HG03521 (cell line): ENCODE measurements around the gene ZNF207.
"Not testable (repeated sequence)": the region's sequence is repeated elsewhere in the genome, so short reads cannot be mapped to it uniquely, and the experiment has no call there.

Source experiments
- ATAC-seq: cut with Tn5 transposase; IDR thresholded peaks from one replicate; pipeline ENCODE4 v1.9.1; 2021; ENCODE audit warnings: mild to moderate bottlenecking, moderate library complexity; ENCODE audit not compliant: unreplicated experiment

Gene ZNF207

DNA sequence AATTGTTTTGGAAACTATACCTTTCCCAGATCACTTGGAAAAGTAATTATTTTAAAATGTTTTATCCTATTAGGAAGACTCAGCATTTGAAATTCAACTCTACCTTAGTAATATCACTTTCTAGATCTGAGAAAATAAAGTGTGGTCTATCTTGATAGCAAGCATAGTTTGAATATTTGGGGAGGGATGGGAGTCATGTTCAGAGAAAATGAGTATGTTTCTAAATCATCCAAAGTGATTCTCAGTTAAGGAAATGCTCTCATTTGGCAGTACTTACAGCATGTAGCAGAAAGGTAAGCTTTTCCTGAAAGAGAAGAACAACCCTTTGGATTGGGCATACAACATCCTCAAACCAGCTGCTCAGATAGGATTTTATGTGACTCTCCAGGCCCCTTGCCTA is 14.9 kb upstream of the ZNF207 start:
- ATAC-seq = no peak

DNA sequence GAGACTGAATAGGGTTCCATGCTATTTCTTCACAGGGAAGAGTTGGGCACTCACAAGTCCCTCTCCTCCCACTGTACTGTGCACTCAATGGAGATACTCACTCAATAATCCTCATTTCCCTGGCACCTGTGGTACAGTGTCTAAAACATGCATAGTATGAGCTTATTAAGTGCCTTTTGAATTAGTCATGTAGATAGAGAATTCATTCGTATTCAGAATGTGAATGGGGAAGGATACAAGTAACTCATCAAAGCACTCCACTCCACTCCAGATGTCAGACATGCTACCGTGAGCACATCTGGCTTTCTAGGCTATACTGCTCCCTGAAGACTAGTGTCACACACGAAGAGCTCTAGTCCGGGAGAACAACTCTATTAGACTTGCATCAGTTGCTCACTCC is 14.3 kb upstream of the ZNF207 start:
- no peak for ATAC-seq

DNA sequence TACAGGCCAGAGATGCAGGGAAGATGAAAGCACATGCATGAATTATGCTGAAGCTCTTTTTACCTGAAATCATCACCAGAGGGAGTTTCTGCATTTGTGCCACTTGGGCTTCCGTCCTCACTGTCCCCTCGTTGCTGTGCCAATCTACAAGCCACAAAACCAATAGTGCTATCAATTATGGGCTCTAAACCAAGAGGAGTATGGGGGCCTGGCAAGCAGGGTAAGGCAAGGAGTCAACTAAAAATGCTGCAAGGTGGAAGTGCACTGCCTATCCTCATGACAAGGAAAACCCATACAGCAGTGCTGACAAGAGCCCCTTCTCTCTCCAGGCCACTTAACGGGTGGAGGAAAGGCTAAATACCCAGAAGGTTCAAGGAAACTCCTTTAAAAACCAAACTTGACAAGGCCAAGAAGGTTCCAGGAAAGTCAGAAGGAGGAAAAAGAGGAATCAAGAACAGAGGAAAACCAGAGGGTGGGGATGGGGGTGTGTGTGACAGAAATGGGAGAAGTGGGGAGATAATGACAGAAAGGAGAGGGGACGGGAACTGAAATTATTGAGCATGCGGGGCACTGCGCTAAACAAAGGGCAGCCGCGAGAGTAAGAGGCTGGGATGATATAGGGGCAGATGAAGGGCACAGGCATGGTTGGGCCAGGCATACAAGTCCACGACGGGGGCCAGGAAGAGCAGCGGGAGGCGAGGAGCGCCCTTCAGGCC is 8.7 kb upstream of the ZNF207 start:
- no peak for ATAC-seq

DNA sequence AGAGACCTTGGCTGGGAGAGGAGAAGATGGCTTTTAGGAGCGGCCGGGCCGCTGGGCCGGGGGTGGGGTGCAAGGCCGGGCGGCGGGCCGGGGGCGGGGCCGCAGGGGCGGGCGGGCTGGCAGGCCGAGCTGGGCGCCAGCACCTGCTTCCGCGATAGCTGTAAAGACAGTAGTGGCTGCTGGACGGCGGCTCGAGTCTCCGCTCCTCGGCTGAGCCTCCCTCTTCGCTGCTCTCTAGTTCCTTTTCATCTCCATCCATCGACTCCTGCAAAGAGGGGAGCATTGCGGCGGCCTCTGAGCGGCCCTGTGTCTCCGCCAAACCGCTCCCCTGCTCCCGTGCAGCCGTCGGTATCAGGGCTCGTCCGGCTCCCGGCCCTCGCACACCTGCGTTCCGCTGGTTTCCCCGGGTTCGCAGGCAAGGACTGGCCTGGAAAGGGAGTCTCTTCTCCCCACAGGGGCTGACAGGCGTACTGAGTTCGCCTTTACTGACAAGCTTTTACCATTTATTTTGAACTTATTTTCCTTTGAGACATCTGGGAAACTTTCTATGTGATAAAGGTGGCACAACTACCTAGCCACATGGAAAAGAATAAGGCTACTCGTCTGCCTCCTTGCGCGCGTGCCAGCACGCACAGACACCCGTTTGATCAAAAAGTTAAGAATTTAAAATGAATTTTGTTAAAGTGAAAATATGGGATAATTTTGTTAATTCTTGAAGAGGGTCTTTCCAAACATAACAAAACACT is 7.9 kb upstream of the ZNF207 start, which contains the start of gene C17orf75:
C17orf75 (minus strand) TSS at position 317 of the 746 bp plus-strand sequence; CDS start at position 283, 34 bp downstream.
- ATAC-seq = peak; percentile 83

DNA sequence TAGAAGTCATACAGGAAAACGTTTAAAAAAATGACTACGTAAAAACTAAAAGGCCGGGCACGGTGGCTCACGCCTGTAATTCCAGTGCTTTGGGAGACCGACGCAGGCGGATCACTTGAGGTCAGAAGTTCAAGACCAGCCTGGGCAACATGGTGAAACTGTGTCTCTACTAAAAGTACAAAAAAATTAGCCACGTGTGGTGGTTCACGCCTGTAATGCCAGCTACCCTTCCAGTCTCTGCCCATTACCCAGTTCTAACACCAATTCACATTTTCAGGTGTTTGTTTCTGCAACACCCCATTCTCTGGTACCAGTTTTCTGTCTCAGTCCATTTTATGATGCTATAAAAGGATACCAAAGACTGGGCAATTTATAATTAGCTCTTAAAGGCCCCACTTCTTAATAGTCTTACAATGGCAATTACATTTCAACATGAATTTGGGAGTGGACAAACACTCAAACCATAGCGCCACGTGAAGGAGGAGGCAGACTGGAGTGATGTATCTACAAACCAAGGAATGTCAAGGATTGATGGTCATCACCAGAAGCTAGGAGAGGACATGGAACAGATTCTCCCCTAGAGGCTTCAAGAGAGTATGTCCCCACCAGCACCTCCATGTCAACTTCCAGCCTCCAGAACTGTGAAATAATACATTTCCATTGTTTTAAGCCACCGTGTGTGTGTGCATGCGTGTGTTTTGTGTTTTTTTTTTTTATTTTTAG is 7.2 kb upstream of the ZNF207 start:
- no peak for ATAC-seq

DNA sequence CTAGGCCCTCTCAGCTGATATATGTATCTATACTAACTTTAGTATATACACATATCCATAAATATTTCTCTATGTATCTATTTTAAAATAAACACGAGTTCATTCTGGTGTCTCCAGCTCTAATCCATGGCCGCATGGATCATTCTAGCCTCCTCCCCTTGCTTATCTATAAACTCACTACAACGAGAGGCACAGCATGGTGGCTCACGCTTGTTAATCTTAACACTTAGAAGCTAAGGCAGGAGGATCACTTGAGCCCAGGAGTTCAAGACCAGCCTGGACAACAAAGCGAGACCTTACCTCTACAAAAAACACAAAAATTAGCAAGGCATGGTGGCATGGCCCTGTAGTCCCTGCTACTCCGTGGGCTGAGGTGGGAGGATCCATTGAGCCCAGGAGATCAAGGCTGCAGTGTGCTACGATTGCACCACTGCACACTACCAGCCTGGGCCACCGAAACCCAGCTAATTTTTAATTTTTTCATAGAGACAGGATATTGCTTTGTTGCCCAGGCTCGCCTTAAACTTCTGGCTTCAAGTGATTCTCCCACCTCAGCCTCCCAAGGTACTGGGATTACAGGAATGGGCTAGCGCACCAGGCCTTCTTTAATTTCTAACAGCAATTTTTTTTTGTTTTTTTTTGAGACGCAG is 3.9 kb upstream of the ZNF207 start:
- no peak for ATAC-seq

DNA sequence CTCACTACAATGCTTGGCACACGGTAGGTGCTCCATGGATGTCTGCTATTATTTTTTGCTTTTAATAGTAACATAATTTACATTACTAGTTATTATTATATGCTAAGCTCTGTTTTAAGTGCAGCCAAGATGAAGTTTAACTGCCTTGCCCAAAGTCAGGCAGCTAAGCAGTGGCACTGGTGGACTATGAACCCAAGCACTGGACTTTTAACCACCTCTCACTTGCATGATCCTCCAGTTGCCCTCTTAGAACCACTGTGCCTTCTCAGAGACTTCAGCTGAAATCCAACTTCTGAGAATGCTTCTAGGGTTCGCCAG is 1.5 kb upstream of the ZNF207 start:
- no peak for ATAC-seq

DNA sequence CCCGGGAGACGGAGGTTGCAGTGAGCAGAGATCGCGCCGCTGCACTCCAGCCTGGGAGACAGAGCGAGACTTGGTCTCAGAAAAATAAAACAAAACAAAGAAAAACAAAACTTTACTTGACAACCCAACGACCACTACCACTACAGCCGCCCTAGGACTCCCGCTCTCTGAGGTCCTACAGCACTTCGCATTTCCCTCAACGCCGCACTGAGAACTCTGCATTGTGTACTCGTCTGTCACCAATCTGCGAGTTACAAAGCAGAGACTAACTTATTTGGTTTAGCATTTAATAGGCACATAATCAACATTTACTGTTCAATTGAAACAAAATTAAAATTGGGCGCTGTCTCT is 479 bp upstream of the ZNF207 start:
- peak; percentile 6 for ATAC-seq

DNA sequence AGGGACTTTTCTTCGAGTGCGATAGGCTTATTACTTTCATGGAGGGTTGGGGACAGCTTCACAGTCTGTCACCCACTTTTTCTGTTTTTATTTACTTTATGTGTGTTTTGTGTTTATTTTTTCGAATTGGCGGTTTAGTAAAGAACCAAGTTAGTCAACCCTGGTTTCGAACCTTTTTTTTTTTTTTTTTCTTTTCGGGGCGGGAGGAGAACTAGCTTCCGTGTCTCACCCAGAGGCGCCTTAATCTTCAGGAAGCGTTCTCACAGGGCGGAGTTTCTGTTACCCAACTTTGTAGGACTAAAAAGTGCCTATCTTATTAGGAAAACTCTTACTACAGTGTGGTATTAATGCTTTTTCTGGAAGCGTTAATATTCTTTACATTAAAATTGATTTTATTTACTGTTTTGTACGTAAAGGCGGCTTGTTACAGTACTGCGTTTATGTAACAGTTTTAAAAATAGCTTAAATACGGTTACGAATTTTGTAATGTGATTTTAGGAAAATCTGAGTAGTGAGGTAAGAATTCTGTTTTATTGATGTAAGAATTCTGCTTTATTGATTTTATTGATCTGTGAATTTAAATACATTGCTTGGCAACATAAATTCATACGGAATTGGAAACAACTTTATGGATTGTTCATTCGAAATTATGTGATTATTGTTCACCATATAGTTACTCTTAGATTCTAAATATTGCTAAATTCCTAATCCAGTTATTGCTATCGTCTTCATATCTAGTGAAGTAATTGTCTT is 885 bp downstream of the ZNF207 start:
- peak; percentile 9 for ATAC-seq

DNA sequence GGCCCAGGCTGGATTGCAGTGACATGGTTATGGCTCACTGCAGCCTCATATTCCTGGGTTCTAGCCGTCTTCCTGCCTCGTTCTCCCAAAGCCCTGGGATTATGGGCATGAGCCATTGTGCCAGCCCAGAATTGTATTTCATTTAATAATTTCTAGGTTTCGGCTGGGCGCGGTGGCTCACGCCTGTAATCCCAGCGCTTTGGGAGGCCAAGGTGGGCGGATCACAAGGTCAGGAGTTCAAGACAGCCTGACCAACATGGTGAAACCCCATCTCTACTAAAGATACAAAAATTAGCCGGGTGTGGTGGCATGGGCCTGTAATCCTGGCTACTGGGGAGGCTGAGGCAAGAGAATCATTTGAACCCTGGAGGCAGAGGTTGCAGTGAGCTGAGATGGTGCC is 2.8 kb downstream of the ZNF207 start:
- ATAC-seq = not testable (repeated sequence)

DNA sequence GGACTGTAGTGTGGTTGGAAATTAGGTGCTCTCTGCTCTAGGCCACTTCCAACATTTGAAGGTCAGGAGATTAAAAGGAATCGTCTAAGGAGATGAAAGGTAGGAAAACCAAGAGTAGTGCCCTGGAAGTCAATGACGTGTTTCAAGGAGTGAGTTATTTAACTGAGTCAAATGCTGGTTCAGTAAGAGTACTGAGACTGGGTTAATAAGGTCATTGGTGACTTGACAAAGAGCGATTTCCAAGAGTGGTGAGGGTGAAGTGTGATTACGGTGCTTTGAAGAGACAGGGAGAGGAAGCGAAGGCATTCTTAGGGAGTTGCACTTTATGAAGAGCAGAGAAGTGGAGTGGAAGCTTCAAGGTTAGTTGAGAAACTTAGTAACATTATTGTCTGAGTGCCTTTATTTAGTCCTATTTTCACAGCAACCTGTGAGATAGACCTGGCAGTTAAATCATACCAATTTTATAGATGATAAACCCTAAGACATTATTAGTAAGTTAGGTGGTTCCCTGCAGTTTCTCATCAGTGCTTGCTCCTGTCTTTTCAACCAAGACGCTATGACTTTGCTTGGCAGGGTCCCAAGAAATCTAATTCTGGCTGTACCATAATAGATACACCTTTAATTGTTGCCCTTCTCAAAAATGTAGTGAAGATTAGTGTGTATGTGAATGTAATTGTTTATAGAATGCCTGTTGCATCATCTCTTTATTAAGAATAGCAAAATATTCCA is 5.9 kb downstream of the ZNF207 start:
- ATAC-seq = no peak

DNA sequence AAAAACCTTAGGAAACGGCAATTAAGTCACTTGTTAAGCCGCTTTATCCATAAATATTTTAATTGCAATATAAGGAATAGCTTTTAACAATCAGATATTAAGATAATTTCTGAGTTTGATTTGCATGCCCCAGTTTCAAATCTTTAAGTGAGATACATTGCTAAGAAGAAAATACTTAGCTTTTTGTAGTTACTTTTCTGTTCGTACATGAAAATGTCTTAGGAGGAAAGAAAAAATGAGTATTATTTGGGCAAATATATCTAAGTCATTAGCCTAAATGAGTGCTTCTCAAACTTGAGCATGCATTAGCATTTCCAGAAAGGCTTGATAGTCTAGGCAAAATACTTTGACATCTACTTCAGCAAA is 6.4 kb downstream of the ZNF207 start:
- no peak for ATAC-seq

DNA sequence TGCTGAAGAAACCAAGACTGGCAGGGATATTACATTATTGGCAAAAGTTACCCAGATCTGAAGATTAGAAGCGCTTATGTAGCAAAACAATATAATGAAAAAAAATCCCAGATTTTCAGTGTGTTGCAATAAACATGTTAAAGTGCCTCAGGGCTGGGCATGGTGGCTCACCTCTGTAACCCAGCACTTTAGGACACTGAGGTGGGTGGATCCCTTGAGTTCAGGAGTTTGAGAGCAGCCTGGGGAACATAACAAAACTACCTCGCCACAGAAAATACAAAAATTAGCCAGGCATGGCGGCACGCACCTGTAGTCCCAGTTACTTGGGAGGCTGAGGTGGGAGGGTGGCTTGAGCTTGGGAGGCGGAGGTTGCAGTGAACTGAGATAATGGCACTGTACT is 6.8 kb downstream of the ZNF207 start:
- no peak for ATAC-seq

DNA sequence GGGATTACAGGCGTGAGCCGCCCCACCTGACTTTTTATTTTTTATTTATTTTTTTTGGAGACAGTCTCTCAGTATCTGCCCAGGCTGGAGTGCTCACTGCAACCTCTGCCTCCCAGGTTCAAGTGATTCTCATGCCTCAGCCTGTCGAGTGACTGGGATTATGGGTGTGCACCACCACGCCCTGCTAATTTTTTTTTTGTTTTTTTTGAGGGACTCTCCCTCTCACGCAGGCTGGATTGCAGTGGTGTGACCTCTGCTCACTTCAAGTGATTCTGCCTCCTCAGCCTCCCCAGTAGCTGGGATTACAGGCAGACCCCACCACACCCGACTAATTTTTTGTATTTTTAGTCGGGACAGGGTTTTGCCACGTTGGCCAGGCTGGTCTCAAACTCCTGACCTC is 7.7 kb downstream of the ZNF207 start:
- no peak for ATAC-seq

DNA sequence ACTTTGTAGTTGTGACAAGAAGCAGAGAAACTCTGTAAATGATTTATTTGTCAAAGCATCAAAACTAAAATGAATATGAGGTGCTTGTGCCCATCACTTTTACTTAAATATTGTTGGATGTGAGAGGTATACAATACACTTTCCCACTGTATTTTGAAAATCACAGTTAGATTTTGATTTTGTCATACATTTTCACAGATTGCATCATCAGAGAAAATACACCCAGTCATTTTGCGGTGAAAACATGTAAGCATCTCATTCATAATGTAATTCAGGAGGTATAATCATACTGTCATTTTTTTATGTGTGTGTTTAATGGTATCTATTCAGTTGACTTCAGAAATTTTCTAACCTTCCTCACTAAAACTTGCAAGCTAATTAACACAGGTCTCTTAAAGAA is 11.3 kb downstream of the ZNF207 start:
- ATAC-seq = no peak

DNA sequence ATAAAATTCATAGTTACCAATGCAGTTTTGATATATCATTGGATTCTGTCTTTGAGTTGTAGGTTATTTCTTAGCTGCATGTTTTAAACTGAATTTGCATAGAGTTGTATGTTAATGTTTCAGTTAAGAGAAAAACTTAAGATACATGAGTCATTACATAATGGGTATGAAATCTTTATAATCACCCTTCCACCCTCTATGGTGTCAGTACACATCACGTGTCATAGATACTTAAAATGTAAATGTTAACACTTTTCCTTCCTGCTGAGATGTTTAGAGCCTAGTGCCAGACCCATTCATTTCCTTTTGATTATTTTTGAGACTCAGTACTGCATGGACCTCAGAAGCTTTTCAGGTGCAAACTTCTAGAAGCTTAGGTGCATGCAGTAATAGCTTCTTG is 20.5 kb downstream of the ZNF207 start:
- no peak for ATAC-seq

DNA sequence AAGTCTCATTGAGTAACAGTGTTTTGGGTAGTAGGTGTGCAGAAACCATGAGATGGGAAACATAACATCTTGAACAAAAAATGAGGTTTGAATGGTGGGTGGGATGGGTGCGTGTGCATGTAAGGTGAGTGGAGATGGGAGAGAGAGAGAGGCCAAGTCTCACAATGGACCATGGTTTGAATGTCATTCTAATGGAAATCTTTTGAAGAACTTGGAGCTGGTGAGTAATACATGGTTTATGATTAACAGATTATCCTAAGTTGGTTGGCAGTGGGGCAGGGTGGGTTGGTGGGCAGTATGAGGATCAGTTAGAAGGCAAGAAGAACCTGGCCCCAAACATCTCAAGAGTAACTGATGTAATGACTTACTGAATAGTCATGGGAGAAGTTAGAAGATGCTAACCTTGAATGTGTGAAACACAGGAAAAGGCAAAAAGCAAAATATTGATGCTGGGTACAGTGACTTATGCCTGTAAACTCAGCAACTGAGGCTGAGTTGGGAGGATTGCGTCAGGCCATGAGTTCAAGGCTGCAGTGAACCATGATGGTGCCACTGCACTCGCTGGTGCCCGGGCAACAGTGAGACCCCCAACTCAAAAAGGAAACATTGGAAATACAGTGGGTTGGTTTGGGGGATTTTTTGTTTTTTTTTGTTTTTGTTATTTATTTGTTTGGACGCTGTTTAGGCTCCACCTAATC is 32.7 kb downstream of the ZNF207 start:
- ATAC-seq = no peak

DNA sequence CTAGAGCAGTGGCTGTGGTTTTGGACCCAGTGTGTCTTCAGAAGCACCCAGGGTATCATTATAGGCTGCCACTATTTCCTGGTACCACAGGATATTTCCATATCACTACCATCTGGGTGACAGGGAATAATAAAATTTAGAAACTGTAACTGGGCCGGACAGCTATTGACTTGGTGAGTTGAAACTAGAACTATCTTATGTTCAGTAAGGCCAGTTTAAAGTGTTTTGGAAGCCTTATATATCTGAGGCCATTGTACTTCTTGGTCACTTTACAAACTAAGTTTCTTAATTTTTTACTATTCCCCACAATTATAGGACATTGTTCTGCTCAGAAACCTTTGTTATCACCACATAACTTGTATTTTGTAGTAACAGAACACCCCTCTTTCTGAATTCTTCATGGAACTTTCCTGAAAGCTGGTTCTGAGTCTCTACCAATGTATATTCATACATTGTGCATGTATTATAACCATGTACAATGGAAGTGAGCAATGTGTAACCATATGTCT is 34.0 kb downstream of the ZNF207 start:
- no peak for ATAC-seq

DNA sequence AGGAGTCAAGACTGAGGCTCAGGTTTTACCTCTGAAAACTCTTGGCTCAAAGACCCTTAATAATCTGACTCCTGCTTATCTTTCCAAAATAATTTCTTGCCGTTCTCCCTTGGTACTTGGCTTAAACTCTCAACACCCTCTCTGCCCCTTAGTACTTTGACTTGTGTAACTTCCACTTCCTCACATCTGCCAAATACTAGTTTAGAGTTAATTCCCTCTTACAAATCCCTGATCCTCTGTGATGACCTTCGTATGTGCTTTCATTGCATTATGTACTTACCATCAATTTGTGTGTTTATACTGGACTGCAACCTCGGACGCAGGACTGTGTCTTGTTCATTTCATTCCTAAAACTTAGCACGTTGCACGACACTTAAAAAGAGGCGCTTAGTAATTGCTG is 35.2 kb downstream of the ZNF207 start:
- ATAC-seq = no peak
